AG20443 (cell line): ENCODE data around the gene CTNNA2.

Source experiments
- DNase-seq: peaks from one replicate; pipeline ENCODE4 v3.0.0; 2012; ENCODE audit warnings: low spot score, mixed read lengths

CTNNA2 gene

GRCh38 chr2:79789811-79790210 lies 277.0 kb downstream of the CTNNA2 start:
- DNase-seq = no peak

DNA sequence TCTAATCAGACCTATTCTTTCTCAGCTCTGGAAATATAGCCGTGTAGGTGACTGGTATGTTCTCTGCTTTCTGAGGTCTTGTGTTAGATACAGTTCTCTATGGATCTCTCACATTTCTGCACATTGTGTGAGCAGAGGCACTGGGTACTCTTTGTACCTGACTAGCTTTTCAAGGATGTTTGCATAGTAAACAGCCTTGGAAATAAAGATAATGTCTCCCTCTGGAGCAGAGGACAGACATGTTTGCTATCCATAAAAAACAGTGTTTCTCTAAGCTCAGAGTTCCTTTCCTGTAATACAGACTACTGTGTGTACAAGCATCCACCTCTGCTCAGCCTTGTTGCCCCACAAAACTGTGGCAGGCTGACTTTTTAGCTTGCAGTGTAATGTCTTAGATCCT lies 279.2 kb downstream of the CTNNA2 start:
- DNase-seq = no peak

DNA sequence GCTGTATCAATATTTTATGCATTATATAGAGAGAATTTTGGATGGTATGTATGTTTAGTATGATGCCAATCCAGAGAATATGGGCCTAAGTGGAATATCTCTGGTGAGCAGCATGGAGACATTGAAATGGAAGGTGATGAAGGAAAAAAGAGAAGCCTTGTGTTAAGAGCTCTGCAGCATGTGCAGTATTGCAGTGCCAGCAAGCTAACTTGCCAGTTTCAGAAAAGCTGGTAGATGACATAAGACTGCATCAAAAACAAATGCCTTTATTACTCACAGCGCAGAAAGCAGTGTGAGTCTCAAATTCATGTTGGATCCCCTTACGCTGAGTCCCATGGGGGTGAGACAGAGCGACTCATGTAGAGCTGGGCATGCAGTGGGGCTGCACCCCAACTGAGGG lies 280.2 kb downstream of the CTNNA2 start:
- DNase-seq = no peak

DNA sequence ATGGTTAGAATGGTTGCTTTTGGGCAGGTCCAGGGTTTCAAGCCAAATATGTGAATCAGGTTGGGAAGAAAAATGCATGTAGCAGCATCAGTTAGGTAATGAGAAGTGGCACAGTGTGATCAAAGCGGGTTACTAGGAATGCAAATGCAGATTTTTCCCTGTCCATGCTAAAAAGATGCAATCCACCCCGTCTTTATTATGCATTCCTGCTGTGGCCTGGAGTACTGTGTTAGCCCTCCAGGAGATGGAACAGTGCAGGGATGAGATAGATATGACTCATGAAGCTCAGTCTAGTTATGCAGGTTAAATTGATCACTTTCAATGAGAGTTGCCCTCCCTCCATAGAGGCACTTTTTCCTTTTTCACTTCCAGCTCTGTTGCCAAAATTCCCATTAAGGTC lies 283.8 kb downstream of the CTNNA2 start:
- no peak for DNase-seq

DNA sequence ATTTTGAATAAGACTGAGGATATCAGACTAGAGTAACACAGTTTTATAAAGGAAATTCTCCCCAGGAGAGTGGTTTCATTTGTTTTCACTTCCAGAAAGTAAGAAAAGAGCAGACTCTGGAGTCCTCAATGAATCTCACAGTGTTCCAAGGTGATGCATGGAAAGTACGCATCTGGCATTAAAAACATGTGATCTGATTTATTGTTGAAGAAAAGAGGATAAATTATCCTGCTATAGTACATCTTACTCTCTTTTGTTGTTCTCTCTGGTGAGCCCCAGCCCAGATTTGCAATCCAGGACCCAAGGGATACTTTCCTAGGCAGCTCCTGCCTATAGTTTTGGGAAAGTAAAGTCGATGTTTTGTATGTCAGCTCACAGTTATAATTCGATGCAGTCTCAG lies 285.9 kb downstream of the CTNNA2 start:
- no peak for DNase-seq

- DNase-seq = no peak
Measured at GRCh38 chr2:79799729-79800128, 286.9 kb downstream of the CTNNA2 start.

- no peak for DNase-seq
Measured at GRCh38 chr2:79801082-79801481, 288.2 kb downstream of the CTNNA2 start.

- DNase-seq = no peak
Measured at GRCh38 chr2:79817288-79817687, 304.4 kb downstream of the CTNNA2 start.

DNA sequence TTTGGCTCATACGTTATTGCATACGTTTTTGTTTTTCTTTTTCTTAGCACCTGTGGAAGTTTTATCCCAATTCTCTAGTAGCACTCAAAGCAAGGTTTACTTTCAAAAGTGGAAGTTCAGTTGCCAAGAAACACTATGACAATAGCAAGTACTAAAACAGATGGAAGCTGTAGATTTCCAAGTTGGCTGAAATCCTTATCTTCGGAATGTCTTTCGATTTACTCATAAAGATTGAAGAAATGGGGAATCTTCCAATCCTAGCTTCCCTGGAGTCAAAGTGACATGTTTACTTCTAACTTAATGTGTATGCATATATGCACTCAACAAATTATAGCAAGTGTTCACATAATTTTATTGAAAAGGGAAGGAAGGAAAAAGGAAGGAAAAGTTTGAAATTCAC lies 307.4 kb downstream of the CTNNA2 start:
- no peak for DNase-seq

- DNase-seq = no peak
Measured at GRCh38 chr2:79822136-79822535, 309.3 kb downstream of the CTNNA2 start.

DNA sequence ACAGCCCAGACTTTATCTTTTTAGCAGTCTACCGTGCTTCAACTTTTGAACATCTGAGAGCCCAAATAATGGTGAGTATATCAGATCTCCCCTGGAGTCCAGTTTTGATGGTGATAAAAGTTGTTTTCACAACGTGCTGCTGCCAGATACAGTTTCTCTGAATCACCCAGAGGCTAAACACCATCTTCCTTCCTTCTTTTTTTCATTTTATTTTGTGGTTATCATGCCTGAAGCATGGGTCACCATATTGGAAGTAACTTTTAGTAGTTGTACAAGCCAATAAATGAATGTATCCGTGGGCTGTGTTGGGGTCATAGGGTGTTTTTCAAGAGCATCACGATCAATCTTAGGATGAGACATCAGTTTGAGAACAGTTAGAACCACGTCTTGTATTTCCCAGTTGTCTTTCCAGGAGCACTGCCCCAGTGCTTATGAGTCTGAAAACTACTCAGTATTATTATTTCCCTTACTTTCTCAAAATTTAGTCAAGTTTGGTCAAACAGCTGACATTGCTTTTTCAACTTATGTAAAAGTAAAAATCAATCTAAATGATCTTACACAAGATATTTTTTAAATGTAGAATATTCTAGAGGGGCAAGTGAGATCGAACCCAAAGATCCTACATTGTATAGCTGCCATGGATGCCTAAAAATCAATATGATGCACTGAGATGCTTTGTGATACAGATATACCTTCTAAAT lies 311.4 kb downstream of the CTNNA2 start:
- no peak for DNase-seq

- DNase-seq = no peak
Measured at GRCh38 chr2:79827881-79828280, 315.0 kb downstream of the CTNNA2 start.

DNA sequence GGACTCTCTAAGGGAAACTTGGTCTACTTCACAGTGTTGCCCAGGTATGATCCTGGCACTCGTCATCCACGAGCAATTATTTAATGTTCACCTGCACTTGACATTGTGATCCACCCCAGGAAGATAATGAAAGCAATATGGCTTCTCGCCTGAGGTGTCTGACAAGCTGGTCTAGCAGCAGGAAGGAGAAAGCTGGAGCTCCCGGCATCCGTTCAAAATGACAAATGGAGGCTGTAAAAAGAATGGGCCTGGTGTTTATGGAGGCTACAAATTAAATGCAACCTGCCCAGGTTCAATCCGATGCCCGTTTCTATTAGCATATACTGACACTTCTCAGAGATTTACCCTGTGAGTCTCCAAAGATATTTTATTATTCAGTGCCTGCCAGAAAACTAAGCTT lies 317.6 kb downstream of the CTNNA2 start:
- DNase-seq = no peak

- DNase-seq = no peak
Measured at GRCh38 chr2:79831961-79832360, 319.1 kb downstream of the CTNNA2 start.

DNA sequence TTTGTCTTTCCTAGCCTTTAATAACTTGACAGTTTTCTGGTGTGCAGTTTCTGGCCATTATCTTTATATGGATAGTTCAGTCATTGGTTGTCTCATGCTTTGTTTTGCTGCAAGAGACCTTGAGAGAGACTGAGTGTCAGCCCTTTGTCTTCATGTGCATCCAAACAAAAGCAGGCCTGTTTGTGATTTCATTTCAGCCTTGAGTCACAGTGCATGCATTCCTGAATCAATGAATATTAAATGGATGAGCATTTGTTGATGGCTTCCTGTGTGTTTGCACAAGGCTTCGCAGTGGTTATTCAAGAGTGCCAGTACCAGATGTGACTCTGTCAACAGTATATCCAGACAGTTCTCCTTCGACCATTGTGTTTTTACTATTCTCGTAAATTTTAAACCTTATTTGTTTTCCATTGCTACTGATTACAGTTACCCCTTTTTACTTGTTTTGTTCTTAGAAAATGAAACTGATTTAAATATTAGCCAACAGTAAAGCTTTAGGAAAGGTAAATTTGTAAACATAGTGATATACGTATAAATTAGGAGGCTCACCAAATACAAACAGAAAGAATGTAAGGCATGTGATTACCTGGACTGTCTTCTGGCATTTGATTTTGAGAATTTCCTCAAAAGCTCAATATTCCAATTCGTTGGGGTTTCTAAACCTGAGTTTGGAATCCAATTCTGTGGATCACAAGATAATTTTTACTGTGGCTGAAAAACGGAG lies 319.8 kb downstream of the CTNNA2 start:
- no peak for DNase-seq

- DNase-seq = no peak
Measured at GRCh38 chr2:79833235-79833878, 320.5 kb downstream of the CTNNA2 start.

DNA sequence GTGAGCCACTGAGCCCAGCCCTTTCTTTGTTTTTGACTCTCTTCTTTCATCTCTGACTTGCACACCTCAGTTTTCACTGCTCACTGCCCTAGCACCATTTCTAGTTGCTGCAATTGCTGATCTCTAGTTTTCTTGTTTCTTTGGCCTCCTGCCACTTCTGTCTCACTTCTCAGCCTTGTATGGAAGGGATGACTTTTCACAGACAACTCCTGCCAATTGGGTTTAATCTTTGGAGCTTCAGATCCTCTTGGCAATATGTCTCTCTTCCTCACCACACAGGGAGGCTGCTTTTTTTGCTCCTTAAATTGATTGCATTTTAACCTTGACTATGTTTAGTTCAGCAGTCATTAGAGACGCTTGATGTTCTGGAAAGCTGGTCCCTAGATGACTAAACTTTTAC lies 323.1 kb downstream of the CTNNA2 start:
- DNase-seq = no peak

- no peak for DNase-seq
Measured at GRCh38 chr2:79844011-79844410, 331.2 kb downstream of the CTNNA2 start.

DNA sequence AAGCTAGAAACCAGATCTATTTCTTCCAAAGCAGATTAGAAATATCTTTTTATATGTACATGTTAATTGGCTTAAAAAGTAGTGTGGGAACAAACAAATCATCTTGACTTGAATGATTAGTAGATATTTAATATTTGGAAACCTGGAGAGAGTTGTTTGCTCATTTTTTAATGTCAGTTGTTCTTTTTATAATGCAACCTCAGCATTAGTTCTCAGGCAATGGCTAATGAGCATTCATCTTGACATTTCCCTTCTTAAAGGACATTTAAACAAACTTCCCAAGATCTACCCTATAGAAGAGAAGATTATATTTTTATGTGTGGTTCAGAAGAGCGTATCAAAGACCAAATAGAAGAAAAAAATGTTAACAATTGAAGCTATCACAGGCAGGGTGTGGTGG lies 334.0 kb downstream of the CTNNA2 start:
- DNase-seq = no peak

- no peak for DNase-seq
Measured at GRCh38 chr2:79849241-79849640, 336.4 kb downstream of the CTNNA2 start.

DNA sequence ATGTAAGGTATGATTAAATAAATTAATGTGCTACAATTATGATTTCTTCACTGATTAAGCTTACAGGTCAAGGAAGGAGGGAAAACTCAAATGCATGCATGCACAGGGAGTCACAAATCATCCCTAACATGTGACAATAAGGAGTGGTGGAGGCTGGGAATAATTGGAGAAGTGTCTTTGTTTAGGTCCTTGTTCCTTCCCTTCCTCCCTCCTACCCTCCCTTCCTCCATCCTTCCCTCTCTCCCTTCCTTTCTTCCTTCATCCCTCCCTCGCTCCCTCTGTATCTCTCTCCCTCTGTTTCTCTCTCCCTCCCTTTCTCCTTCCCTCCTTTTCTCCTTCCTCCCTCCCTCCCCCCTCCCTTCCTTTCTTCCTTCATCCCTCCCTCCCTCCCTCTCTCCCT lies 337.1 kb downstream of the CTNNA2 start:
- no peak for DNase-seq

GRCh38 chr2:79850912-79851311 lies 338.1 kb downstream of the CTNNA2 start:
- DNase-seq = no peak

DNA sequence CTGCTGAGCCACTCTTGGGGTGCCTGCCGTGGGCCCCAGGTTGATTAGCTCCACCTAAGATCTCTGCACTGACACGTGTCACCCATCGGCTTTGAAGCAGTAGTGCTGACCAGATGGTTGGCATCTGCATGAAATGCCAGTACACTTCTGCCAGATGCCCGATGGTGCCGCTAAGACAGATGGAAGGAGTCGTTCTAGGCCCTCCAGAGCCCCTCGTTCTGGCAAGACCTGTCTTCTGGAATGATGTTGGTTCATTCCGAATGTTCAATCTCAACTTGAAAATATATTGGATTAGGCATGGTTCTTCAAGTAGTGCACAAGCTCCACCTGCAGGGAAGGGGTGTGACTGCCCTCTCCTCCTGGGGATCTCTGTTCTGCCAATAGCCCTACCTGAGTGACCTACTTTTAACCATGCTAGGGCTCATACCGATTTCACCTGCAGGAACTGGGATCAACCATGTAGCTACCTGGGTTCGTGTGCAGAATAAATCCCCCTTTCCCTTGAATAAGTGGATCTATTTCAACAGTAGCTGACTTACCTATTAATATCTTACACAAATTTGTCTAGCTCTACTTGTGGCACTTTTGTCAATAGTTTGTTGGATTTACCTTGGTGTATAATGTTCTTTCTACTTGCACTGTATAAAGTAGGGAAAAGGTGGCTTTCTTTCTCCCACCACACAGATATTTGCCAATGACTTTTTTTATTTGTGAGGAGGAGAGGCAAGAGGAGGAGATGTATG lies 342.6 kb downstream of the CTNNA2 start:
- peak; percentile 20 for DNase-seq
